Neural crest cell (in vitro differentiated cells): ENCODE data around the gene JPT2. TPM values are rescaled to one million over a fixed set of nuclear protein-coding genes. Genes with fewer than 3 reads are reported as not detected.

ENCODE experiments used
- DNase-seq: peaks from one replicate; pipeline ENCODE4 v3.0.0; 2021; ENCODE audit warnings: low read depth, mixed read lengths, low spot score
- H3K27ac Mint-ChIP-seq: one replicate; pipeline ENCODE4 v1.8.0; 2021; ENCODE audit warnings: mild to moderate bottlenecking, mixed read lengths; ENCODE audit not compliant: unreplicated experiment
- H3K27me3 Mint-ChIP-seq: 2 replicates; pipeline ENCODE4 v1.8.0; 2021; ENCODE audit warnings: low read depth, mild to moderate bottlenecking, mixed read lengths
- H3K36me3 Mint-ChIP-seq: 2 replicates; pipeline ENCODE4 v1.8.0; 2021; ENCODE audit warnings: low read depth, mild to moderate bottlenecking, mixed read lengths
- H3K4me1 Mint-ChIP-seq: 2 replicates; pipeline ENCODE4 v1.8.0; 2021; ENCODE audit warnings: mixed read lengths
- H3K4me3 Mint-ChIP-seq: one replicate; pipeline ENCODE4 v1.8.0; 2021; ENCODE audit warnings: mild to moderate bottlenecking, mixed read lengths
- H3K9me3 Mint-ChIP-seq: 2 replicates; pipeline ENCODE4 v1.8.0; 2021; ENCODE audit warnings: mixed read lengths
- total RNA-seq: library from RNA; stranded (reverse); gene quantifications from 2 replicates; pipeline ENCODE4 v1.2.1, GENCODE V29; 2021
- TF ChIP-seq, protein P1 (sequence below): fragments of 200-600 bp; sonication (generic); conservative IDR thresholded peaks from 2 replicates; pipeline ENCODE4 v1.5.0; 2021; ENCODE audit warnings: antibody characterized with exemption, mild to moderate bottlenecking

JPT2 gene
- total RNA-seq, 1 donor from 2014 or later, result 247 TPM

DNA sequence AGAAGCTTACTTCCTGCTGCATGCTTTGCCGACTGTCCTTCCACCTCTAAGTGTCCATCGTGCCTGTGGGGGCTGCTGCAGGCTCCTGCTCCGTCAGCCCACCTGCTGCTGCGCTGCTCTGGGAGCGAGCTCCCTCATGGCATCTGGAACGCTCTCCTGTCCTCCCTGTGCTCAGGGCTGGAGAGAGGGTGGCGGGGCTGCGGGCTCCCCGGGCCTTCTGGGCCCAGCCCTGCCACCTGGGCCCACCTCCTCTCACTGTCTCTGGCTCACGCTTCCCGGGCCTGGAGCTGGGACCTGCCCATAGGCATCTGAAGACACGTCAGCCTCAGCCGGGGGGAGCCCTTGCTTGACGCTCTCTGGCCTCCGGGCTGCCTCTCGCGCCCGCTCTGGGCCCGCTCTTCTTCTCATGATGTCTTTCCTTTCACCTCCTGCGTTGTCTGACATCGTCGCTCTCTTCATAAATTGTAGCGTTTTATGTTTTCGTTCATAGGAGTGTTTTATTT lies 66.3 kb downstream of the JPT2 start:
- Mint-ChIP-seq H3K4me1 (no peaks in the 10 kb centered on the region), H3K9me3 (no peaks in the 10 kb centered on the region), H3K4me3 (no peak overlapping the region), H3K27ac (no peak overlapping the region), H3K36me3 (no peaks in the 10 kb centered on the region), H3K27me3 (no peaks in the 10 kb centered on the region)
- DNase-seq, result no peak
- TF ChIP-seq, protein P1, sequence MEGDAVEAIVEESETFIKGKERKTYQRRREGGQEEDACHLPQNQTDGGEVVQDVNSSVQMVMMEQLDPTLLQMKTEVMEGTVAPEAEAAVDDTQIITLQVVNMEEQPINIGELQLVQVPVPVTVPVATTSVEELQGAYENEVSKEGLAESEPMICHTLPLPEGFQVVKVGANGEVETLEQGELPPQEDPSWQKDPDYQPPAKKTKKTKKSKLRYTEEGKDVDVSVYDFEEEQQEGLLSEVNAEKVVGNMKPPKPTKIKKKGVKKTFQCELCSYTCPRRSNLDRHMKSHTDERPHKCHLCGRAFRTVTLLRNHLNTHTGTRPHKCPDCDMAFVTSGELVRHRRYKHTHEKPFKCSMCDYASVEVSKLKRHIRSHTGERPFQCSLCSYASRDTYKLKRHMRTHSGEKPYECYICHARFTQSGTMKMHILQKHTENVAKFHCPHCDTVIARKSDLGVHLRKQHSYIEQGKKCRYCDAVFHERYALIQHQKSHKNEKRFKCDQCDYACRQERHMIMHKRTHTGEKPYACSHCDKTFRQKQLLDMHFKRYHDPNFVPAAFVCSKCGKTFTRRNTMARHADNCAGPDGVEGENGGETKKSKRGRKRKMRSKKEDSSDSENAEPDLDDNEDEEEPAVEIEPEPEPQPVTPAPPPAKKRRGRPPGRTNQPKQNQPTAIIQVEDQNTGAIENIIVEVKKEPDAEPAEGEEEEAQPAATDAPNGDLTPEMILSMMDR, result no peak

DNA sequence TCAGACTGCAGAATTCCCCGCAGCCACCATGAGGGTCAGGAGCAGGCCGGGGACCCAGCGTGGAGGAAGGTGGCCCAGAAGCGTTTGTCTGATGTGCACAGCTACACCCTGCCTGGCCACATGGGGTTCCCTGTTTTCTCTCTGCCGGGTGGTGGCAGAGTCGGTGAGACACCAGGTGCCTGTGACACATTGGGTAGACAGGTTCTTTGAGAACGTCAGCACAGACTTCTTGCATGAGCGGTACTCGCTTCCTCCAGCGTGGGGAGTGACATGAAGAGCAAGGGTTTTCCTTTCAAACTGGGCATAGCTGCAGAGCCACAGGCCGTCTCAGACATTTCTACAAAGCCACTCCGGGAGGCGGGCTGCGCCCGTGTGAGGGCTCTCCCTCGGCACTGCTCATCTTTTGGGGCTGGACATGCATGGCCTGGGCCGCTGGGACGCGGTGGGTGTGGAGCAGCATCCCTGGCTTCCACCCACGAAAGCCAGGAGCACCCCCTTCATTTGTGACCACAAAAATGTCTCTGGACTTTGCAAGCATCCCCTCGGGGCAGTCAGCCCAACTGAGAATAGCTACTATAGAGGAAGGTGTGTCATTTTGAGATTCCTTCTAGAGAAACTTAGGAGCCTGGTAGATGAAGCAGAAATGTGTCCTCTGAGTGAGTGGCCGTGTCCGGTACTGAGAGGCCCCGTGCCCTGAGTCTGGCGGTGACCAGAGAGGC lies 67.3 kb downstream of the JPT2 start:
- DNase-seq, result no peak
- Mint-ChIP-seq H3K27me3 (no peaks in the 10 kb centered on the region), H3K27ac (no peak overlapping the region), H3K4me1 (no peaks in the 10 kb centered on the region), H3K4me3 (no peak overlapping the region), H3K36me3 (no peaks in the 10 kb centered on the region), H3K9me3 (no peaks in the 10 kb centered on the region)
- TF ChIP-seq, protein P1, result no peak

DNA sequence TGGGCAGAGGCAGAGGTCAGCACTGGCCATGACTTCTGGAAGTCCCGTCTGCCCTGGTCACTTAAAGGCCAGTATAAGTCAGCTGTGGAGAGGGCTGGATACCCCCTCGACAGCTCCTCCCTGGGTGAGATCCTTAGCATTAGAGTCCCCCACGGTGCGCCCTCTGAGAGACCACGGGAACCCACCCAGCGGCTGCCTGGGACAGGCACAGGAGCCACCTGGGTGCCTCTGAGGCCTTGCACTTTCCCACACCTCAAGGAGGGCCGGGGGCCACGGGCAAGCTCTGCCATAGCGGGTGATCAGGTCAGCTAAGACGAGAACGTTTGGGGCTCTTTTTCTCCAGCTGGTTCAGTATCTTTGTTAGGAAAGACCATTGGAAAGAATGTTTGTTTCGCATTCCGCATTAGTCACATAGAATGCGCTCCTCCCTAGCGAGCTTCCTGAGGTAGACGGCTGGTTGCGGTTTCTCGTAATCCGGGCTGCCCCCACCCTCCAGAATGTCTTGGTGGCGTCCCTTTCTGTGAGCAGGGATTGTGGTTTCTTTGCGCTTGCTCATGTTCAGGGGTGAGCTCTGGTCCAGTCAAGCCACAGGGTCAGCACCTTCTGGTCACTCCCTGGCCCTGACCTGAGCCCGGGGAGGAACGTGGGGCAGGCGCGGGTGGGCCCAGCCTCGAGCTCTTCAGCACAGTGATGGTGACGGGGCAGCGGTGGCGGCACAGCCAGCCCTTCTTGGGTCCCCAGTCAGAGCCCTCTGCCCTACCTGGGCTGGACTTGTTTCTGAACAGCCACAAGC lies 68.0 kb downstream of the JPT2 start:
- no peaks in the 10 kb centered on the region for H3K4me1 Mint-ChIP-seq
- no peaks in the 10 kb centered on the region for H3K27me3 Mint-ChIP-seq
- no peak for DNase-seq
- H3K4me3 Mint-ChIP-seq, result no peak overlapping the region
- H3K27ac Mint-ChIP-seq, result no peak overlapping the region
- TF ChIP-seq, protein P1, result no peak
- no peaks in the 10 kb centered on the region for H3K9me3 Mint-ChIP-seq
- no peaks in the 10 kb centered on the region for H3K36me3 Mint-ChIP-seq

DNA sequence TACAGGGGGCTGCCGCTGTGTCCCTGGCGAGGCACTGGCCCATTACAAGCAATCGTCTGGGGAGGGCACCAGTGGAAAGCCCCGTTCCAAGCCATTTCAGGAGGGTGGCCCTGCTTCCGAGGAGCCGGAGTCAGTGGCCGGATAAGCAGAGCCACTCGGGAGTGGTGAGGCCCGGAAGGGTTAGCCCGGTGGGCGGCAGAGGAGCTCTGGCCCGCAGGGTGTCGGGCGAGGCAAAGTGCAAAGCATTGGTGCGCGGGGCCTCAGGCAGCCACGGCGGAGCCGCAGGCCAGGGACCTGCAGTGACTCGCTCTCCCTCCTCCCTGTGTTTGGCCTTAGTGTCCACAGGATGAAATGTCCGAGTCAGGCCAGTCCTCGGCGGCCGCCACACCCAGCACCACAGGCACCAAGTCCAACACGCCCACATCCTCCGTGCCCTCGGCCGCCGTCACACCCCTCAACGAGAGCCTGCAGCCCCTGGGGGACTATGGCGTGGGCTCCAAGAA lies 68.7 kb downstream of the JPT2 start:
- Mint-ChIP-seq H3K4me3 (no peak overlapping the region), H3K9me3 (no peaks in the 10 kb centered on the region), H3K4me1 (no peaks in the 10 kb centered on the region), H3K27me3 (no peaks in the 10 kb centered on the region), H3K27ac (no peak overlapping the region), H3K36me3 (no peaks in the 10 kb centered on the region)
- DNase-seq, result no peak
- TF ChIP-seq, protein P1, result no peak

DNA sequence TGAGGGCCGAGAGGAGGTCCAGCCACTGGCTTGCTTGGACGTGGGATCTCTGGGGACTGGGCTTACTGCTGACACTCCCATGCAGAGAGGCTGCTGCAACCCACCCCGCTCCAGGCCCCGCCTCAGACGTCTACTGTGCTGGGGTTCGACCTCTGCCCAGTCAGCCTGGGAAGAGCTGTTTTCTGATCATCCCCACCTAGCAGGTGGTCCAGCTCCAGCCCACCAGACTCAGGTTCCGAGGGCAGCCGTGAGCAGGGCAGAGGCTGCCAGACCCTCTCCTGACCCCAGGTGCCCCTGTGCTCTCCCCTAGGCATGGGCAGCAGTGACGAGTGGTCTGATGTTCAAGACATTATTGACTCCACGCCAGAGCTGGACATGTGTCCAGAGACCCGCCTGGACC lies 69.9 kb downstream of the JPT2 start:
- TF ChIP-seq, protein P1, result no peak
- Mint-ChIP-seq H3K36me3 (no peaks in the 10 kb centered on the region), H3K4me3 (no peak overlapping the region), H3K27ac (no peak overlapping the region), H3K4me1 (no peaks in the 10 kb centered on the region), H3K27me3 (no peaks in the 10 kb centered on the region), H3K9me3 (no peaks in the 10 kb centered on the region)
- no peak for DNase-seq
